Skin of body (tissue), 2 donors: ENCODE measurements around the gene AP3B2. TPM values are rescaled to one million over a fixed set of nuclear protein-coding genes. Genes with fewer than 3 reads are reported as not detected.
"Not testable (repeated sequence)": the region's sequence is repeated elsewhere in the genome, so short reads cannot be mapped to it uniquely, and the experiment has no call there.

Experiments used
- DNase-seq: peaks from one replicate; lab custom pipeline; 2025; lab: John Stamatoyannopoulos, UW
- total RNA-seq: library from RNA; depleted of rRNA; stranded (reverse); fragments of >200 nt; gene quantifications from one replicate; pipeline ENCODE4 v1.2.3, GENCODE V29; 2014

The AP3B2 gene
- 0.89 TPM for total RNA-seq

- DNase-seq, result peak; percentile 3
Measured at GRCh38 chr15:82709421-82710207, at the start of gene AP3B2. AP3B2 (minus strand) TSS chr15:82709875; CDS start chr15:82709706, 169 bp downstream.

GRCh38 chr15:82751308-82751707, 41.6 kb upstream of the AP3B2 start:
- DNase-seq, result no peak

GRCh38 chr15:82750831-82751180, 41.1 kb upstream of the AP3B2 start:
- DNase-seq, result no peak

GRCh38 chr15:82749951-82750830, 40.5 kb upstream of the AP3B2 start:
- DNase-seq, result peak; percentile 94

GRCh38 chr15:82748315-82748714, 38.6 kb upstream of the AP3B2 start:
- no peak for DNase-seq

GRCh38 chr15:82743810-82744209, 34.1 kb upstream of the AP3B2 start:
- DNase-seq, result no peak

GRCh38 chr15:82742134-82742533, 32.5 kb upstream of the AP3B2 start:
- no peak for DNase-seq

- no peak for DNase-seq
Measured at GRCh38 chr15:82739086-82739485, 29.4 kb upstream of the AP3B2 start.

- no peak for DNase-seq
Measured at GRCh38 chr15:82737975-82738374, 28.3 kb upstream of the AP3B2 start.

- no peak for DNase-seq
Measured at GRCh38 chr15:82731527-82731926, 21.9 kb upstream of the AP3B2 start.

- DNase-seq, result no peak
Measured at GRCh38 chr15:82730022-82730530, 20.4 kb upstream of the AP3B2 start.

- no peak for DNase-seq
Measured at GRCh38 chr15:82726816-82727215, 17.1 kb upstream of the AP3B2 start.

- no peak for DNase-seq
Measured at GRCh38 chr15:82715003-82715402, 5.3 kb upstream of the AP3B2 start.

- no peak for DNase-seq
Measured at GRCh38 chr15:82714016-82714415, 4.3 kb upstream of the AP3B2 start.

- no peak for DNase-seq
Measured at GRCh38 chr15:82712036-82712435, 2.4 kb upstream of the AP3B2 start.

GRCh38 chr15:82710926-82711490, 1.3 kb upstream of the AP3B2 start:
- DNase-seq, result no peak

GRCh38 chr15:82710208-82710555, 507 bp upstream of the AP3B2 start:
- DNase-seq, result no peak

GRCh38 chr15:82709081-82709420, 624 bp downstream of the AP3B2 start:
- DNase-seq, result no peak

- DNase-seq, result not testable (repeated sequence)
Measured at GRCh38 chr15:82705856-82706255, 3.8 kb downstream of the AP3B2 start.

GRCh38 chr15:82699726-82700125, 9.9 kb downstream of the AP3B2 start:
- no peak for DNase-seq

GRCh38 chr15:82698711-82699345, 10.8 kb downstream of the AP3B2 start:
- no peak for DNase-seq
